GM18526 (cell line): Measurements from ENCODE around the gene LPAR3.

Source experiments
- POLR2A ChIP-seq: IDR thresholded peaks from 3 replicates; pipeline ENCODE4 v1.6.1; 2011; ENCODE audit not compliant: insufficient read length; ENCODE audit errors: extremely low read depth

The LPAR3 gene, protein sequence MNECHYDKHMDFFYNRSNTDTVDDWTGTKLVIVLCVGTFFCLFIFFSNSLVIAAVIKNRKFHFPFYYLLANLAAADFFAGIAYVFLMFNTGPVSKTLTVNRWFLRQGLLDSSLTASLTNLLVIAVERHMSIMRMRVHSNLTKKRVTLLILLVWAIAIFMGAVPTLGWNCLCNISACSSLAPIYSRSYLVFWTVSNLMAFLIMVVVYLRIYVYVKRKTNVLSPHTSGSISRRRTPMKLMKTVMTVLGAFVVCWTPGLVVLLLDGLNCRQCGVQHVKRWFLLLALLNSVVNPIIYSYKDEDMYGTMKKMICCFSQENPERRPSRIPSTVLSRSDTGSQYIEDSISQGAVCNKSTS

GRCh38 chr1:84892705-84893618 lies at the start of gene LPAR3:
LPAR3 (minus strand) TSS chr1:84893206; CDS start chr1:84866120, 27,086 bp downstream.
- TF ChIP-seq POLR2A: no peak

GRCh38 chr1:84941843-84942242 lies 48.8 kb upstream of the LPAR3 start:
- TF ChIP-seq POLR2A: no peak

- no peak for TF ChIP-seq POLR2A
Observed at GRCh38 chr1:84940481-84940880, 47.5 kb upstream of the LPAR3 start.

- TF ChIP-seq POLR2A: no peak
Observed at GRCh38 chr1:84939761-84940160, 46.8 kb upstream of the LPAR3 start.

GRCh38 chr1:84939151-84939550 lies 46.1 kb upstream of the LPAR3 start:
- TF ChIP-seq POLR2A: no peak

- no peak for TF ChIP-seq POLR2A
Observed at GRCh38 chr1:84936116-84936810, 43.3 kb upstream of the LPAR3 start.

- TF ChIP-seq POLR2A: no peak
Observed at GRCh38 chr1:84933011-84933611, 40.1 kb upstream of the LPAR3 start.

DNA sequence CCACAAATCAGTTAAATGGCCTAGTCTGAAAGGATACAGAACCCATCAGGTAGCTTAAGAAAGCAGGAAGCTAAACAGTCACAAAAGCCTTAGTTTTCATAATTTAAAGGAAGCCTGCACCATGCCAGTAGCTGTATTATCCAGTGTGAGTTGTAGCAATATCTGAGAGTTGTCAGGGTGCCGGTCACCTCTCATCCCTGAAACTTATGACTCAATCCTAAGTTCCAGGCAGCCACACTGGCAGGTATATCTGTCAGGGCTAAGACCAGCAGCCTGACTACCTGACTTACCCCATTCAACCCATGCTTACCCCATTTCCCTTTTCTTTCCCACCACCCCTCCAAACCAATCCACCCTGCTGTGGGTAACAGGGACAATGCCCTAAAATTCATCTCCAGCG lies 37.8 kb upstream of the LPAR3 start:
- no peak for TF ChIP-seq POLR2A

DNA sequence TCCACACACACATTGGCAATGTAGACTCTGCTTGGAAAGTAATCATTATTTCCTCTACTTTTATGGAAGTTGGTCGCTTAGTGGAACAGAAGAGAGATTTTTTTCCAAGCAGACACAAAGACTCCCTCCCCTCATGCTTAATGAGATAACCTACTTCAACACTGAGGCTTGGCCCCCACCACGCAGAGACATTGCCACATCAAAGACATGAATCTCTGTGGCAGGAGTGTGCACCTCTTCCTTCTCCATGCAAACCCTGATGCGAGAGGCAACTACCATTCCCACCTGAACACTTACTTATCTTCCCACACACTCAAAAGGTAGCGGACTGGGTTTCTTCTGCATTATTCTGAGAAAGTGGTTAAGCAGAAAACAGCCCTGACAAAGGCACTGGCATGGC lies 37.3 kb upstream of the LPAR3 start:
- TF ChIP-seq POLR2A: no peak

DNA sequence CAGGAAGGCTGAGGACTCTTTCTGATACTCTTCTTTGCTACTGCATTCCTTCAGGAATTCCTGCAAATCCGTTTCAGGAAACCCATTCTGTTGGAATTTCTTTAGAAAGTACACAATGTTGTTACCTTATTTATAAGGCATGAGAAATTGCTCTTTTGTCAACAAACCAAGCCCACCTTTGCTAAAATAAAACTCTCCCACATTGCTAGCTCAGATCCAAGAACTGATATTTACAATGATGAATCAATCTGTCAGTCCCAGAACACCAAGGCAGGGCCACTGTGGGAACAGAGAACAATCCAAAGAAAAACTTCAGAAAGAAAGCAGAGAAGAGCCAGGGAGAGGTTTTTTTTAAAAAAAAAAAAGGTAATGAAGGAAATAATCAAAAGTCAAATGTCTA lies 36.6 kb upstream of the LPAR3 start:
- TF ChIP-seq POLR2A: no peak

GRCh38 chr1:84928979-84929378 lies 36.0 kb upstream of the LPAR3 start:
- TF ChIP-seq POLR2A: no peak

GRCh38 chr1:84923317-84923716 lies 30.3 kb upstream of the LPAR3 start:
- no peak for TF ChIP-seq POLR2A

- TF ChIP-seq POLR2A: no peak
Observed at GRCh38 chr1:84920159-84920558, 27.2 kb upstream of the LPAR3 start.

- TF ChIP-seq POLR2A: no peak
Observed at GRCh38 chr1:84919461-84919970, 26.5 kb upstream of the LPAR3 start.

GRCh38 chr1:84918726-84919336 lies 25.8 kb upstream of the LPAR3 start:
- no peak for TF ChIP-seq POLR2A

- TF ChIP-seq POLR2A: no peak
Observed at GRCh38 chr1:84916897-84917296, 23.9 kb upstream of the LPAR3 start.
